Mucosa of gallbladder (tissue), 1 donor: ENCODE data around the gene SLC37A4. TPM values are rescaled to one million over a fixed set of nuclear protein-coding genes. Genes with fewer than 3 reads are reported as not detected.
"Not testable (repeated sequence)": the region's sequence is repeated elsewhere in the genome, so short reads cannot be mapped to it uniquely, and the experiment has no call there.

Source experiments
- DNase-seq: peaks from one replicate; pipeline ENCODE4 v3.0.0-alpha.2; 2020; ENCODE audit warnings: low spot score
- total RNA-seq: library from RNA; stranded (reverse); gene quantifications from one replicate; pipeline ENCODE4 v1.2.1, GENCODE V29; 2021
- donor health status: DM: no; HTN: no; CAD: no.

SLC37A4 gene
- total RNA-seq, 1 donor from 2014 or later: 64.3 TPM

DNA sequence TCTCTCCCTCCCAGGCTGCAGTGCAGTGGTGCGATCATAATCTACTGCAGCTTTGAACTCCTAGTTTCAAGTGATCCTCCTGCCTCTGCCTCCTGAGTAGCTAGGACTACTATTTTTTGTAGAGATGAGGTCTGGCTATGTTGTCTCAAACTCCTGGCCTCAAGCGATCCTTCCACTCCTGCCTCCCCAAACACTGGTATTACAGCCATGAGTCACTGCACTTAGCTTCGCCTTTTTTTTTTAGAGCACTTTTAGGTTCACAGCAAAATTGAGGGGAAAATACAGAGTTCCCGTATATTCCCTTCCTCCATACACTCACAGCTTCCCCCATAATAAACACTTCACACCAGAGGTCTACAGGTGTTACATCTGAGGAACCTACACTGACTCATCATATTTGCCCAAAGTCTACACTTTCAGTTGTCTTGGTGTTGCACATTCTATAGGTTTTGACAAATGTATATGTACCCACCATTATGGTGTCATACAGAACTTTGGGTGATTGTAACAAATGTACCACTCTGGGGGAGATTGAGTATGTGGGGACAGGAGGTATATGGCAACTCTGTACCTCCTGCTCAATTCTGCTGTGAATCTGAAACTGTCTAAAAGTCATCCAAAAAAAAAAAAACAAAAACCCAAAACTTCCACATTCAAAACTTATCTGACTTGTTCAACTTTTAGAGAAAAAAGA lies 11.3 kb upstream of the SLC37A4 start:
- no peak for DNase-seq

DNA sequence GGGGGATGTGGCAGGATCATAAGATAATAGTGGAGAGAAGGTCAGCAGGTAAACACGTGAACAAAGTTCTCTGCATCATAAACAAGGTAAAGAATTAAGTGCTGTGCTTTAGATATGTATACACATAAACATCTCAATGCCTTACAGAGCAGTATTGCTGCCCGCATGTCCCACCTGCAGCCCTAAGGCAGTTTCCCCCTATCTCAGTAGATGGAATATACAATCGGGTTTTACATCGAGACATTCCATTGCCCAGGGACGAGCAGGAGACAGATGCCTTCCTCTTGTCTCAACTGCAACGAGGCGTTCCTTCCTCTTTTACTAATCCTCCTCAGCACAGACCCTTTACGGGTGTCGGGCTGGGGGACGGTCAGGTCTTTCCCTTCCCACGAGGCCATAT lies 8.8 kb upstream of the SLC37A4 start:
- not testable (repeated sequence) for DNase-seq

DNA sequence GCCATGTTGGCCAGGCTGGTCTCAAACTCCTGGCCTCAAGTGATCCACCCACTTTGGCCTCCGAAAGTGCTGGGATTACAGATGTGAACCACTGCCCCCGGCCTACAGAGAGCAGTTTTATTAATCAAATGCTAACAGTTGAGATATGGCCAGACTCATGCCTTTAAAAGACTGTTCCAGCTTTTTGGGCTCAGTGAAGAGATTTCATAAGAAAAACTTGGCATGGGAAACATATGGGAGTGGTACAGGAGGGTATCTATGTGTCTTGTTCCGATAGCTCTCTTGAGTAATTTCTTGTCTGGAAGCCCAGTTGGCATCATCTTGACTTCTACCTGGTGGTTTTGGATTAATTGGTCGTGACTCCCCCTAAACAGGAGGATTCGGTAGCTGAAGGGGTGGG lies 8.2 kb upstream of the SLC37A4 start:
- DNase-seq: no peak

DNA sequence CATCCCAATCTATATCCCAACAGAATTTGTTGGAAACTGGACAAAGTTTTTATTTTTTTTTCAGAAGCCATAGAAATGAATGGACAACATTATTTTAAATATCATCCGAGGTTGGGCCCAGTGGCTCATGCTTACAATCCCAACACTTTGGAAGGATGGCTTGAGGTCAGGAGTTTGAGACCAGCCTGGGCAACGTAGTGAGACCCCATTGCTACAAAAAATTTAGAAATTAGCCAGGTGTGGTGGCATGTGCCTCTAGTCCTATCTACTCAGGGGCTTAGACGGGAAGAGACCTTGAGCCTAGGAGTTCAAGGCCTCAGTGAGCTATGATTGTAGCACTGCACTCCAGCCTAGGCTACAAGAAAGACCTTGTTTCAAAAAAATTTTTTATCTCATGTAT lies 4.1 kb upstream of the SLC37A4 start:
- DNase-seq: no peak

DNA sequence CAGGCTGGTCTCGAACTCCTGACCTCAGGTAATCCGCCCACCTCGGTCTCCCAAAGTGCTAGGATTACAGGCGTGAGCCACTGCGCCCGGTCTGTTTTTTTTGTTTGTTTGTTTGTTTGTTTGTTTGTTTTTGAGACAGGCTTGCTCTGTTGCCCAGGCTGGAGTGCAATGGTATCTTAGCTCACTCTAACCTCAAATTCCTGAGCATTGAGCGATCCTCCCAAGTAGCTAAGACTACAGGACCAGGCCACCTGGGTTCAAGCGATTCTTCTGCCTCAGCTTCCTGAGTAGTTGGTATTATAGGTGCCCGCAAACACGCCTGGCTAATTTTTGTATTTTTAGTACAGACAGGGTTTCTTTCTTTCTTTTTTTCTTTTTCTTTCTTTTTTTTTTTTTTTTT lies 2.7 kb upstream of the SLC37A4 start:
- not testable (repeated sequence) for DNase-seq

DNA sequence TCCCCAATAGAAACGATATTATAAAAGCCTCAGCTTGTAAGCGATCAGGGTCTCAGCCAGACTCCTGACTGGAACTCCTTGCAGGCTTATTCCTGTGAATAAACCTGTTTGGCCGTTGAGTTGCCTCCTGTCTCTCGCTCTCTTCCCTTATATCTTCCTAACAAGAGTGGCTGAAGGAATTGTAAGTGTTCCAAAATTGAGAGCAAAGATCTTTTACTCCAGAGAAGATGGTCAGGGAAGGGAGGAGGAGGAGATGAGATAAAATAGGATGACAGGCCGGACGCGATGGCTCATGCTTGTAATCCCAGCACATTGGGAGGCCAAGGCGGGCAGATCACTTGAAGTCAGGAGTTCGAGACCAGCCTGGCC lies 1.2 kb upstream of the SLC37A4 start:
- no peak for DNase-seq

DNA sequence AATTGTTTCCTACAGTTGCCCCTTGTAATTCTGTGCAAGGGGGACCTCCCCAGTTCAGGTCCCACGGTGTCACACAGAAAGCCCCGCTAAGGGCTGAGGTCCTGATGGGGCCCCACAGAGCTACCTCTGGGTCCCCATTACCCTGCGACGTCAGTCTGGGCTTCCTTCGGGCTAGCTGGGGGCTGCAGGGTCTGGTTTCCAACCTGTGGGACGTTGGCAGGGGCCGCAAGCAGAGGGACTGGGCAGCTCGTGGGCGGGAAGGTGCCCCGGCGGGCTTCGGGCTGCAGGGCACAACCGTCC lies 698 bp downstream of the SLC37A4 start:
- no peak for DNase-seq

DNA sequence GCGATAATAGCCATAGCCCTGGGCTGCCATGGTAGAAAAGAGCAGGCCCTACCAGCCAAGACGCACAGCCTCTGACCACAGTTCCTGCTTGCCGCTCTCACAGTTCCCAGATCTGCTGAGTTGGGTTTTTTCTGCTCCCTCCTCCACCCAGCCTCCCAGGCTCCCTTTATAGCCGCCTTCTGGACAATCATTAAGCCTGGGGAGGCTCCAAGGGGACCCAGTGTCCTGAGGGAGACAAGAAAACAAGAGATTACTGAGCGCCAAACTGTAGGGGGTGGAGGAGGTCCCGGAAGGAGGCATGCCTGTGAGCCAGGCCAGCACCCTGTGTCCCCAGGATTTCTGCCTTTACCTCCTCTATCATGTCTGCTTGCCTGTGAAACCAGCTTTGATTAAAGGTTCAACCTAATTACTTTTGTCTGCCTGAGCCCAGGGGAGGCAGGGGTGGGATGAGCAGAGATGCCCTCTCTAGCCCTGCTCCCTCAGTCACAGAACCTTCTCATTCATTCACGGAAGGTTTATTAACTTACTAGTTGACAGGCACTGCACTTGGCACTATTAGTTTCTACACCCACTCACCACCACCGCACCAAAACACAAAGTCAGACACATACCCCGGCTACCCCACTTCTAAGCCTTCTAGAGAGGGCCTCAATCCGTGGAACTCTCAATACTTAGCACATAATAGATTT lies 1.2 kb downstream of the SLC37A4 start:
- DNase-seq: peak; percentile 87

DNA sequence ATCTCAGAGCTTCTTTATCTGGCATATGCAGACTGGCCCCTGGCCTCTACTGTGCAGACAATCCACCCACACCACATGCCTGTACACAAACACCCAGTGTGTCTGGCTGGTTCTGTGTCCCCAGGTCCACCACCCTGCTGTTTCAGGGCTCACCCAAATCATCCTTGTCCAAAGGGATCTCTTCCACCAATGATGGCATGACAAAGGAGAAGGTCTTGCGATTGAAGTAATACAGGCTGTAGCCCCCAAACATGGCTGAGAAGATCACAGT lies 1.7 kb downstream of the SLC37A4 start:
- no peak for DNase-seq

DNA sequence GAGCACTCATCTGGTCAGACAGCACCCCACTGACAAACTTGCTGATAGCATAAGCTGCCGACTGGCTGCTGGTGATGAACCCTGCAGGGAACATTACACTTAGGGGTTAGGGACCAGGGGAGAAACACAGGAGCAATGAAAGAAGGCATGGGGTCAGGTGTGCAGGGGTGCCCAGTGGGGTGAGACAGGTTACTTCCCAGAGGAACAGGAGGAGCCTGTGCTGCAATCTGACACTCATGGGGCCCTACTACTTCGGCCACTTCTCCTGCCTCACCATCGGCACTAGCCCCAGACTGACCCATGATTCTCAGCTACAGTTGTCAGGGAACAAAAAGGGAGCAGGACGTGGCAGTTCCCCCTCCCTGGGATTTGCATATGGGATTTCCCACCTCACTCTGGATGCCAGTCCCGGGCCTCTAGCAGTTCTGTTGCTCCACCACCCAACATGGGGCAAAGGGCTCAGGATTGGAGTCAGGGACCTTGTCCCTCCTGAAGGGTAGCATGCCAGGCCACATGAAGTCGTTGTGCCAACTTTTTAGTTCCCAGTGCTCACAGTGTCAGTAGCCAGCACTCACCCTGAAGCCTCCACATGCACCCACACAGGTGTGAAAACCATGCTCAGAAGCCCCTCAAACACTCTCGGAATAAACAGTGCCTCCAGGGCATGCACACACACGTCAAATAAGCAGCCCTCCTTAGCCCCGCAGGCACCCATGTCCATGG lies 2.2 kb downstream of the SLC37A4 start:
- DNase-seq: no peak

DNA sequence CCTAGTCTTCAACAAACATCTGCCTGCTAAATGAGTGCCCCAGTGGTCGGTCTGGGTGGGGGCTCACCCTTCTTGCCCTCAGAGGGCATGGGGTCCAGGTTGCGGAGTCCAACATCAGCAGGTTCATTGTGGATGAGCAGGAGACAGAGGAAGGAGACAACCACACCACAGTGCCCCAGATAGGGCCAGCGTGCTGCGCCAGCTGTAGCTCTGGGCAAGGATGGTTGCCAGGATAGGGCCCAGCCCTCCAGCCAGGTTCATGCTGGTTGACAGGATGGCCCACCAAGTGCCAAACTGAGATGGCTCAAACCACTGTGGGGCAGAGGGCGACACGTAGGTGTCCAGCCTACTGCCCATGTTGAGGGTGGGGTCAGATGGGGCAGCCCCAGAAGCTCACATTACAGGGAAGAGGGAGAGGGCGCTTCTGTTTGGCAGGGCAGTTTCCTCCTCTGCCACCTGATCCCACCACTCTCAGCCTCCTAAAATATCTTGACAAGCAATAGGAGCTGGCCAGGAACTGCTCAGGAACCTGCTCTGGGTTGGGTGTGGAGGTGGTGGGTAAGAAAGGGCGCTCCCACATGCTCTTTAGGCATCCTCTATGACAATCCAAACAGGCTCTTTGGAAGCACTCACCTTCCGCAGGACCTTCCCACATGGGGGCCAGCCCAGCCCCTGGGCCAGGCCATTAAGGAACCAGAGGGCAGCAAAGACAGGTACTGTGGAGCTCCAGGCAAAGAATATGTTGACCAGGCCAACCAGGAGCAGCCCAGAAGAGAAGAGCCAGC lies 2.9 kb downstream of the SLC37A4 start:
- no peak for DNase-seq

DNA sequence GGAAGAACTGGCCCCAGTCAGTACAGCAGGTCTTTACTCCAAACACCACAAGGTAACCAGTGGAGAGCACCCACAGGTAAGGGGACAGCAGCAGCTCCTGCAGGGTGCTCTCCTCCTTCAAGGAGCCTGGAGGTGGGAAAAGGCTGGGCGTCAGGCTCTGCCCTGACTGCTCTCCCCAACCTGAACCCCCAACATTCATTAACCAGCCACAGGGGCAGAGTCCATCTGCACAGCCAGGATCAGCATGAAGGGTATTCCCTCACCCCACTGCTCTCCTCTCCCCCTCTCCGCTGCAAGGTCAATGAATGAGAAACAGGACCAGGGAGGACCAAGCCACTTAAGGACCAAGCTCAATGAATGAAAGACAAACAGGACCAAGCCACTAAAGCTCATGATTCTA lies 3.7 kb downstream of the SLC37A4 start:
- peak; percentile 64 for DNase-seq

DNA sequence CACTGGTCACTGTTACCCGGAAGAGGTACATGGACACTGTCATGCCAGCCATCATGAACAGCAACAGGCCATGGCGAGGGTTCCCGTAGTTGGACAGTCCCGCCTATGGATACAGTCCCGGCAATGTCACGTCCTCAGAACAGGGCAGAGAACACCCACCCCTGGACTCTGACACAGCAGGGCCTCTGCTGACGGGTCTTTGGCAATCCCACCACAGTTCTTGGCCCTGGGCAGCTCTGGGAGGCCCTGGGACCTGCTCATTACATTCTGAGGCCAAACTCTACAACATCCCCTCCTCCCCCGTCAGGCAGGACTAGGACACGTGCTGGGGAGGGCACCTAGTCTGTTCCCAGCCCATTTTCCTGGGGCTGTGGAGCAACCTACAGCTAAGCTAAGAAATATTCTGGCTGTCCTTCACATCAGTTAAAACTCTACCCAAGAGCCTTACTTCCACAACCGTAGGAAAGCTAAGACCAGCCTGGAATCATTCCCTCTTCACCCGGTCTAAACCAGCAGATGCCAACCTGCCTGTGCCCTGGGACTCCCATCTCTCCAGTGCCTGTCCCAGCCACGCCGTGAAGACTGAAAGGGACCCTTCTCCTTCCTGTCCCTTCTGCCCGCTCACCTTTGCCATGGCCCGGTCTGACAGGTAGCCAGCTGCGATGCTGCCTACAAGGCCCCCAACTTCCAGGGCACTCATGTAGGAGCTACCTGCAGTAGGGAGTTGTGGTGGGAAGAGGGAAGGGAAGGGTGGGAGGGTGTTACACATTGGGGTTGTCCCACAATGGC lies 4.5 kb downstream of the SLC37A4 start:
- no peak for DNase-seq

DNA sequence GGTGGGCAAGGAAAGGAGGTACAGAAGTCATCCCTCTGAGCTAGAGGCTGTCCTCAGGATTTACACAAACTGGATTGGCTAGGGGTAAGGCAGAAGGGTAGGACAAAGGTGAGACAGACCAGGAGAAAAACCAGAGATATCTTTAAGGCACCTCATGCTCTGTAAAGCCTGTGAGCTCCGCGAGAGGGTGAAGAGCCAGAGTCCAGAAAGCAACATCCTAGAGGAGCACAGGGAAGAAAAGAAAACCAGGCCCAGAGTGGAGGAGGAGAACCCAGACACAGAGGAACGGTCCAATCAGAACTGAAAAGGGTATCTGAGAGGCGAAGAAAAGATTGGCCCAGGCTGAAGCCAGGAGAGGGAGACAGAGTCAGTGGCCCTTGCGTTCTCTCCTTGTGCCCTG lies 5.1 kb downstream of the SLC37A4 start:
- DNase-seq: no peak

DNA sequence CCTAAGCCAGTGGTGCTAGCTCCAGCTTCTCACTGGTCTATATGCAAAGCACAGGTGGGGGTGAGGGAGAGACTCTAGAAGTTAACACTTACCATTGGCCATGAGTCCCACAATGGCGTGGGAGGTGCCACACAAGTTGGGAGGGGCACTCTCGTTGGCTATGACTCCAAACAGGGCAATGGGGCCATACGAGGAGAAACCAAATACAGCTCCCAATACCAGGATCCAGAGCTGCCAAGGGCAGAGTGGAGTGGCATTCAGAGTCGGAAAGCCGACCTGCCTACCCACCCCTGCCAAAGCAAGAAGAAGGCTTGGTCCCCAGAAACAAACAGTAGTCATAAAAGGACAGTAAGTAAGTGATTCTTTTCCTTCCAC lies 5.6 kb downstream of the SLC37A4 start:
- no peak for DNase-seq

DNA sequence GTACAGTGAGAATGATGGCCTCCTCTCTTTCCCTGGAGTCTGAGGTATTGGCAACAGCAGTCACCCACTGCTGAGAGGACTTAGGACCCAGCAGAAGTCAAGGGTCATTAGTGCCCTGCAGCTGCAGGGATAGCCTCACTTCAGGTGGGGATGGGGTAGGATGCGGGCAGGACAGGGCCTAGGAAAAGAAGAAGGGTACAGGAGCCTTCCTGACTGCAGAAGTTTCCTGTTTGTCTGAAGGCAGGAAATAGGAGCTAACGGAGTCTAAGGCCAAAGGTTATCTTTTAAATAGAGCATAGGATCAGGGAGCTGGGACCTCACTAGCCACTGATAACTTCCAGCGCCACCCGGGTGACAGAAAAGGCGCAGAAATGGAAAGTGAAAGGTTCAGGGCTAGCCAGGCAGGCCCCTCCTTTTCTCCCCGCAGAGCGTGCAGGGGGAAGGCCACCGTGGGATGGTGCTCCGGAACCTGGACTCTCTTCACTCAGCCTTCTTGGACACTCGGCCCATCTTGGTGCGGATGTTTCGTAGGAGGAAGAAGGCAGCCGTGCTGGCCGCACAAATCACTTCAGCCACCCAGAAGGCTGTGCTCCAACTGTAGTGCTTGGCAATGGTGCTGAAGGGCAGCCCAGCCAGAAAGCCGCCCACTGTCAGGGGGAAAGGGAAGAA lies 6.1 kb downstream of the SLC37A4 start:
- DNase-seq: no peak

DNA sequence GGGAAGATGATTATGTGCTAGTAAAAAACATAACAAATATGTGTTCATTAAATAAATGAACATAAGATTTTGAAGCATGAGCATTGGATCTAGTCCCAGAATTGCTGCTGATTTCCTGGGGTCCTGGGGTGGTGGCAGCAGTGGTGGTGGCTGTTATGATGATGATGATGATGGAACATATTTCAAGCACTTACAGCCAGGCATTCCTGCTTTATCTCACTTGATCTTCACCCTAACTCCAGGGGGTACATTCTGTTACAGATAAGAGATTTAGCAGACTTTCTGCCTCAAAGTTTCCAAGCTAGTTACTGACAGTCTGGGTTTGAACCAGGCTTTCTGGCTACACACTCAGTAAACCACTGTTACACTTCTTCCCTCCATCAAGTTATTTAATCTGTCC lies 6.9 kb downstream of the SLC37A4 start:
- no peak for DNase-seq

DNA sequence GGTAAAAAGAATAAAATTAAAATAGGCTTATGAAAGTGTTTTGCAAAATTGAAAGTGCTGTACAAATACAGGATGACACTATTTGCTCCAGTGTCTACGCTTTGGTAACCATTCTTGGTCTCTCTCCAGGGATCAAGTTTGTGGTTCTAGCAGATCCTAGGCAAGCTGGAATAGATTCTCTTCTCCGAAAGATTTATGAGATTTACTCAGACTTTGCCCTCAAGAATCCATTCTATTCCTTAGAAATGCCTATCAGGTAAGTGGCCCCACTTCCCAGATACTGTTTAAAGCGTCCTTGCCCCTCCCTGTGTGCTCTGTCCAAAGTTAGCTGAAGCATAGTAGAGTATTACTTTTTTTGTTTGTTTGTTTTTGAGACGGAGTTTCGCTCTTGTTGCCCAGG lies 9.0 kb downstream of the SLC37A4 start:
- DNase-seq: no peak

DNA sequence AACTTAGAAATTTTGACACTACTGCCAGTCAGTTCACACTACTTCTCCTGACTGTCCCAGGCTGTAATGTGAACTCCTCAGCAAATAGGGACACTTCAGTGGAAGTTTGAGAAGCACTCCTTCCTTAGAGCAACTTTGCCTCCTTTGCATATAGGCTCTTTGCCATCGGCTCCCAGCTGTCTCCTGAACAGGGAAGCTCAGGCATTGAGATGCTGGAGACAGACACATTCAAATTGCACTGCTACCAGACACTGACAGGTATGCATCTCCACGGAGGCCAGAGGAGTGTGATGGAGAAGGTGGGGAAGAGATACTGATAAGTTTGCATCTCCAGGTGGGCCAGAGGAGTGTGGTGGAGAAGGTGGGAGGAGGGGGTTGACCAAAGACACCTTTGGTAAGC lies 10.7 kb downstream of the SLC37A4 start:
- DNase-seq: no peak

DNA sequence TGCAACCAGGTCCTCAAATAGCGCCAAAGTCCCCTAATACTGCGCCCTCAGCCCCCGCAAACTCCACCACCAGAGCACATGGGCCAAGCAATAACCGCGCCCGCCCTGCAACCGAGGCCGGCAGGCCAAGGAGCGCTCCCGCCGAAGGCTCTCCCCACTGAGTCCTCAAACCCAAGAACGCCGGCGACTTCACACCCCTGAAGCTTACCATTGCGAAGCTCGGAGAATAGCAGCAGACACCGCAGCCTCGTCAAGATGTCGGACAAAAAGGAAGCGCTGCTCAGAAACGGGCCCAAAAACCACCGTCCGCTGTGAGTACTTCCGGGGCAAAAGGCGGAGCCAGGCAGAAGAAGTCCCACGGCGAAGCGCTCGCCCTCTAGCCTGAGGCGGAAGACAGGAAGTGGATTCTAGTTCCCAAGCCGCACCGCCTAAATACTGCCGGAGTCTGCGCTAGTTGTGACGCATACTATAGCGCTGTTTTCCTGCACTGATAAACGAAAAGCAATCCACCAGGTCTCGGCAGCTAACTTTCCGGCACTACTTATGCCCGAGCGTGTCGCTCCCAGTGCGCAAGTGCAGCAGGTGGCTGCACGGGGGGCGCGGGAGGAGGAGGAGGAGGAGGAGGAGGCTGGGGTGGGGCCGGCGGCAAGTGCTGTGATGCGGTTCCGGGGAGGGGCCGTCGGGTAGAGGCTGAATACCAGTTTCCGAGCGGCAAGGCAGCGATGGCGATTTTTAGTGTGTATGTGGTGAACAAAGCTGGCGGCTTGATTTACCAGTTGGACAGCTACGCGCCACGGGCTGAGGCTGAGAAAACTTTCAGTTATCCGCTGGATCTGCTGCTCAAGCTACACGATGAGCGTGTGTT lies 12.4 kb downstream of the SLC37A4 start, which contains the start of the genes RPS25 and TRAPPC4:
Gene RPS25, minus strand, starts transcription at position 270 of the 865 bp plus-strand sequence. Its CDS starts 59 bp downstream, at position 211.
Gene TRAPPC4, plus strand, starts transcription at position 693 of the 865 bp plus-strand sequence. Its CDS starts 30 bp downstream, at position 723.
- peak; percentile 95 for DNase-seq
